ENCODE results near the gene PACRG.

DNA sequence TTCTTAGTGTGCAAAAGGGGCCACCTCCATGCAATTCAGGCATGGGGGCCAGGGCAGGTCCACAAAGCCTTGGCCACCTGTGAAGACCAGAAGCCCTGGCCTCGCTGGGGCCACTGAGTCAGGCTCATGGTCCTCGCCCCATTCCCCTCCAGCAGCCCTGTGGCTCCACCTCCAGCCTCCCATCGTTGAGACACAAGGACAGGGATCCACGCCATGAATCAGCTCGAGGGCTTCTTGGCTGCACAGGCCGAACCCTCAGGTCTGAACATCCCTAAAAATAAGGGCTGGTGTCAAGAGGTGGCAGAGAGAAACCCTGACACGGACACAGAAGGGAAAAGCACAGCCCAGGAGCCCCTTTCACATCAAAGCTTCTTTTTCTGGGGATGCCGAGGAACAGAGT is 618.2 kb downstream of the PACRG start:
- TF ChIP-seq CTCF (IDR thresholded peaks at IDR 0.05) (no peak), POLR2A (IDR thresholded peaks at IDR 0.05) (no peak)
